Activated CD8-positive, alpha-beta T cell treated with anti-CD3 and anti-CD28 coated beads, Interleukin-2, amount 10 ng/mL, durations not matched to agents 7 days and 5 days (primary cell): ENCODE results near the gene DOK7. TPM values are rescaled to one million over a fixed set of nuclear protein-coding genes. Genes with fewer than 3 reads are reported as not detected.
A peak's percentile ranks its signal among the peaks of the same experiment; 100 is the strongest.

ENCODE experiments used
- ATAC-seq: fragments of 150-1000 bp; cut with Tn5 transposase; one replicate; pipeline ENCODE4 v1.10.0; 2021; ENCODE audit warnings: moderate library complexity
- CTCF ChIA-PET: fragments of 350-600 bp; sonication (Branson Sonifier 250); formaldehyde crosslinking; loops from one replicate; lab custom pipeline; 2021; ENCODE audit warnings: antibody characterized with exemption; lab: Charles Lee
- POLR2A ChIA-PET: fragments of 350-600 bp; sonication (Branson Sonifier 250); formaldehyde crosslinking; loops from one replicate; lab custom pipeline; 2021; ENCODE audit warnings: antibody characterized with exemption; lab: Charles Lee
- DNase-seq: peaks from one replicate; pipeline ENCODE4 v3.0.0-alpha.2; 2020
- H3K27ac Mint-ChIP-seq: one replicate; pipeline ENCODE4 v1.8.0; 2021; ENCODE audit warnings: mild to moderate bottlenecking, mixed read lengths
- H3K27me3 Mint-ChIP-seq: one replicate; pipeline ENCODE4 v1.8.0; 2021; ENCODE audit warnings: low read depth, mixed read lengths
- H3K36me3 Mint-ChIP-seq: one replicate; pipeline ENCODE4 v1.8.0; 2021; ENCODE audit warnings: low read depth, mixed read lengths
- H3K4me1 Mint-ChIP-seq: one replicate; pipeline ENCODE4 v1.8.0; 2021; ENCODE audit warnings: low read depth, mixed read lengths
- H3K4me3 Mint-ChIP-seq: one replicate; pipeline ENCODE4 v1.8.0; 2021; ENCODE audit warnings: mild to moderate bottlenecking, mixed read lengths
- H3K9me3 Mint-ChIP-seq: one replicate; pipeline ENCODE4 v1.8.0; 2022; ENCODE audit warnings: mixed read lengths; ENCODE audit not compliant: insufficient read depth
- total RNA-seq, 2 experiments: library from RNA; stranded (reverse); gene quantifications; one replicate each; pipeline ENCODE4 v1.2.3, GENCODE V29; 2021

DOK7 gene
- total RNA-seq, 2 experiments from 2014 or later = not detected

GRCh38 chr4:3522651-3523050 is 59.5 kb downstream of the DOK7 start:
- Mint-ChIP-seq H3K27me3 (no peaks in the 10 kb centered on the region), H3K4me3 (no peak overlapping the region), H3K4me1 (peaks cover 8% of the 10 kb centered on the region), H3K9me3 (no peaks in the 10 kb centered on the region), H3K36me3 (peaks cover 12% of the 10 kb centered on the region), H3K27ac (no peak overlapping the region)
- CTCF ChIA-PET = no interaction called here
- DNase-seq (no peak), ATAC-seq (no peak)
- POLR2A ChIA-PET = no interaction called here

DNA sequence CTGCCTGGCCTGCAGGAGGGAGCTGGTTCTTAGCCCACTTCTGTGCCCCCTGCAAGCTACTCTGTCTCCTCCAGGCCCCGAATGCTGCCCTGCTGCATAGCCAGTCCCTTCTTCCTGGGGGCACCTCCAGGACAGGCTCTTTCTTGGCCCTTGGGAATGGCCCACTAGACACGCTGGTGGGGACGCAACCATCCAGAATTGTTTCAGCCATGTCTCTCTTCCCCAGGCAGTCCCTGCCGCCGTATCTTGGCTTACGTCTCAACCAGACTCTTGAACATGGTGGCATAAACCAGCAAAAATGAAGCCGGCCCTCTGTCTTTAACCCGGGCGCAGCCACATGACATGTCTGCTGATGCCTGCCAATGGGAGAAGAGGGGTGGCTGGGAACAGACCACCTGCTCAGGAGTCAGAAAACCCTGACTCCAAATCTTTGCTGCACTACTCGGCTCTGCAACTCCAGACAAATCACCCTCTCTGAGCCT is 60.1 kb downstream of the DOK7 start:
- CTCF ChIA-PET = no interaction called here
- POLR2A ChIA-PET = no interaction called here
- ATAC-seq (no peak), DNase-seq (no peak)
- Mint-ChIP-seq H3K27me3 (no peaks in the 10 kb centered on the region), H3K9me3 (no peaks in the 10 kb centered on the region), H3K4me1 (peaks cover 13% of the 10 kb centered on the region), H3K4me3 (no peak overlapping the region), H3K36me3 (peaks cover 14% of the 10 kb centered on the region), H3K27ac (no peak overlapping the region)

- Mint-ChIP-seq H3K4me3 (no peak overlapping the region), H3K36me3 (peaks cover 15% of the 10 kb centered on the region), H3K27me3 (no peaks in the 10 kb centered on the region), H3K4me1 (peaks cover 15% of the 10 kb centered on the region), H3K9me3 (no peaks in the 10 kb centered on the region), H3K27ac (no peak overlapping the region)
- CTCF ChIA-PET = no interaction called here
- POLR2A ChIA-PET = no interaction called here
- DNase-seq = no peak
- ATAC-seq = no peak
These were observed 60.6 kb downstream of the DOK7 start for GRCh38 chr4:3523628-3524221.

GRCh38 chr4:3524349-3524748 is 61.2 kb downstream of the DOK7 start:
- ATAC-seq (no peak), DNase-seq (no peak)
- H3K4me1 Mint-ChIP-seq = peaks cover 15% of the 10 kb centered on the region
- H3K4me3 Mint-ChIP-seq = no peak overlapping the region
- H3K36me3 Mint-ChIP-seq = peaks cover 13% of the 10 kb centered on the region
- no peaks in the 10 kb centered on the region for H3K27me3 Mint-ChIP-seq
- no peaks in the 10 kb centered on the region for H3K9me3 Mint-ChIP-seq
- ChIA-PET CTCF (no interaction called here), POLR2A (no interaction called here)
- H3K27ac Mint-ChIP-seq = no peak overlapping the region

GRCh38 chr4:3524920-3525319 is 61.8 kb downstream of the DOK7 start:
- no peak for ATAC-seq
- Mint-ChIP-seq H3K27ac (no peak overlapping the region), H3K4me3 (no peak overlapping the region), H3K4me1 (peaks cover 19% of the 10 kb centered on the region), H3K36me3 (peaks cover 13% of the 10 kb centered on the region), H3K27me3 (no peaks in the 10 kb centered on the region), H3K9me3 (no peaks in the 10 kb centered on the region)
- ChIA-PET CTCF (no interaction called here), POLR2A (no interaction called here)
- no peak for DNase-seq

DNA sequence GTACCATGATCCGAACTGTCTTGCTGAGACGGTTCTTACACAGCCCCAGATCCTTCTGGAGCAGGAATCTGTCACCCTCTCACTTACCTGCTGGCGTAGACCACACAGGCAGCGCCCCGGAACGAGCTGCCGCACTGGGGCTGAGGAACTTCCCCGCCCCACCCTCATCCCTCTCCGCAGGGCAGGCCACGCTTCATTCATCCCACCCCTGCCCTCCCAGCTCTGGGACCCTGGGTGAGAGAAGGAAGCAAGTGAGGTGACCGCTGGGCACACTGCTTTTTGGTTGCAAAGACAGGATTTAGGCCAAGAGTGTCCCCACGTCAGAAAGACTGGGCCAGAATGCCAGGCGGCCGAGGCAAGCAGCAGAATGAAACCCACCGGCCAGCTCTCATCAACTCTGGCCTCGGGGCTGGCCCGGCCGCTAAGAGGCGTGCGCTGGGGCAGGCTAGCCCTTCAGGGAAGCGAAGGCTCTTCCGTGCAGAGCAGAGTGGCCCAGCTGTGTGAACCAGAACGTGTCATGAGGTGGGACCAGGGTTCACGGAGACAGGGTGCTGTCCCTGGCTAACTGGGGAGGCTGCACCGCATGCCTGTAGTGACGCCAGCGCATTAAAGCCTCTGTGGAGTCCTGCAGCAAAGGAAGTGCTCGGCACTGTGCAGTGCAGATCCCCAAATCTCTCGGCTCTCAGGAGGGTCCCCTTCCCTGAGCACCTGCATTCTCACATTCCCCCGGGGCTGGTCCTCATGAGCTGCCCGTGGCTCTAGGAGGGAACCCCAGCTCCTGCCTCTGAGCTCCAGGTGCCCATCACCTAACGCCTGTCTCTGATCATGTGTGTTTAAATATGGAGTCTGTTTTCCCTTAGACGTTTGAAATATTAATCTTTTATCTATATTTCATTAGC is 62.7 kb downstream of the DOK7 start:
- CTCF ChIA-PET = interaction anchor here (1.2 kb wide), 1 partner anchor 45 kb away, joined by 4 read pairs; no protein-coding TSS in a partner anchor
- H3K4me1 Mint-ChIP-seq = peaks cover 26% of the 10 kb centered on the region
- no peak overlapping the region for H3K4me3 Mint-ChIP-seq
- H3K36me3 Mint-ChIP-seq = peaks cover 14% of the 10 kb centered on the region
- H3K27ac Mint-ChIP-seq = no peak overlapping the region
- DNase-seq (no peak), ATAC-seq (no peak)
- H3K27me3 Mint-ChIP-seq = no peaks in the 10 kb centered on the region
- no peaks in the 10 kb centered on the region for H3K9me3 Mint-ChIP-seq
- POLR2A ChIA-PET = no interaction called here

DNA sequence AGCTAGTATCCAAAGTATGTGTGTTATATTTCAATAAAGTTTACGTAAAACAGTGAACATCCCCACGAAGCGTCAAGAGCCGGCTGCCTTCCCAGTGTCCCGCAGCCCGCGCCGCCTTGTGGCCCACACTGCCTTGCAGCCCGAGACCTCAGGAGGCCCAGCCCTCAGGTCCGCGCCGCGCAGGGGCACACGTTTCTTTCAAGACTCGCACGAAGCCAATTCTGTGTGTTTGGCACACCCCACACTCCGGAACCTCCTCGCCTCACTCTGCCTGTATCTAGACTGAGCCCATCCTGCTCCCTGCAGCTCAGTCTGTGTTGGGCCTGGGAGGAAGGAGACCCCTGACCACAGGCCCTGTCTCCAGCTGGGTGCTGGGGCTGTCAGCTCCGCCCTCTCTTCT is 63.4 kb downstream of the DOK7 start:
- peaks cover 11% of the 10 kb centered on the region for H3K36me3 Mint-ChIP-seq
- peaks cover 32% of the 10 kb centered on the region for H3K4me1 Mint-ChIP-seq
- no peak for DNase-seq
- ChIA-PET CTCF (interaction anchor here (1.2 kb wide), 1 partner anchor 46 kb away, joined by 4 read pairs; no protein-coding TSS in a partner anchor), POLR2A (no interaction called here)
- no peaks in the 10 kb centered on the region for H3K27me3 Mint-ChIP-seq
- ATAC-seq = no peak
- no peaks in the 10 kb centered on the region for H3K9me3 Mint-ChIP-seq
- no peak overlapping the region for H3K4me3 Mint-ChIP-seq
- H3K27ac Mint-ChIP-seq = no peak overlapping the region

DNA sequence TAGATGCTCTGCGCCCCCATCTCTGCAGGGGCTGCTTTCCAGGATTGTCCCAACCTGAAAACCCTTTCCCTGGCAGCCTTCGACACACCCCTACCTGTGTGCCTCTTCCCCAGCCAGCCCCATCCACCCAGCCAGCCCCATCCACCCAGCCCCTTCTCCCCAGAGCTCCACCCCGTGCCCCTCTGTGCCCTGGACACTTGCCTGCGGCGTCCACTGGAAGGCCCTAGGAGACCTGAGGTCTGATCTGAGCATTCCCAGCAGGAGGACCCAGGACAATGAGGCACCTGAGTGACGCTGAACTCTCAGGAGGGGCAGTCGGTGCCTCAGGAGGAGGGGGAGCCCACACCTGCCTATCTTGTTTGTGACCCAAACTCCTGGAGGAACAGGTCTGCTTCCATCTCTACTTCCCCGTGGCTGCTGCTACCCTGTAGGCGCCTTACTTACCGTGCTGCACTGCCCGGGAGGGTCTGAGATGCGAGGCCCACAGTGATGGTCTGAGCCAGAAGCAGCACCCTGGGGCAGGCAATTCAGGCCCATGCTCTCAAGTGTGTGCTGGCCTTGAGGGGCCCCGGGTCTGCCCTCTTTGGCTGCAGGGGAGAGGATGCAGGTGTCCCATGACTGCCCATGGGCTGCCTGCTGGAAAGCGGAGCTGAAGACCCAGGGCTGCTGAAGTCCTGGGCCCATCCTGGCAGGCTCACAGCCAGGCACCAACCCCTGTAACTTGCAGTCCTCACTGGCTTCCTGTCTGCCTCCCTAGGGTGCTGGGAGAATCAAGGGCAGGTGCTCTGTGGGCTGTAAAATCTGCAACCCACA is 64.2 kb downstream of the DOK7 start:
- Mint-ChIP-seq H3K4me1 (peaks cover 37% of the 10 kb centered on the region), H3K4me3 (no peak overlapping the region), H3K27ac (peak overlapping the region; percentile 43), H3K9me3 (no peaks in the 10 kb centered on the region), H3K36me3 (peaks cover 11% of the 10 kb centered on the region), H3K27me3 (no peaks in the 10 kb centered on the region)
- ATAC-seq = no peak
- DNase-seq = no peak
- ChIA-PET POLR2A (no interaction called here), CTCF (no interaction called here)

DNA sequence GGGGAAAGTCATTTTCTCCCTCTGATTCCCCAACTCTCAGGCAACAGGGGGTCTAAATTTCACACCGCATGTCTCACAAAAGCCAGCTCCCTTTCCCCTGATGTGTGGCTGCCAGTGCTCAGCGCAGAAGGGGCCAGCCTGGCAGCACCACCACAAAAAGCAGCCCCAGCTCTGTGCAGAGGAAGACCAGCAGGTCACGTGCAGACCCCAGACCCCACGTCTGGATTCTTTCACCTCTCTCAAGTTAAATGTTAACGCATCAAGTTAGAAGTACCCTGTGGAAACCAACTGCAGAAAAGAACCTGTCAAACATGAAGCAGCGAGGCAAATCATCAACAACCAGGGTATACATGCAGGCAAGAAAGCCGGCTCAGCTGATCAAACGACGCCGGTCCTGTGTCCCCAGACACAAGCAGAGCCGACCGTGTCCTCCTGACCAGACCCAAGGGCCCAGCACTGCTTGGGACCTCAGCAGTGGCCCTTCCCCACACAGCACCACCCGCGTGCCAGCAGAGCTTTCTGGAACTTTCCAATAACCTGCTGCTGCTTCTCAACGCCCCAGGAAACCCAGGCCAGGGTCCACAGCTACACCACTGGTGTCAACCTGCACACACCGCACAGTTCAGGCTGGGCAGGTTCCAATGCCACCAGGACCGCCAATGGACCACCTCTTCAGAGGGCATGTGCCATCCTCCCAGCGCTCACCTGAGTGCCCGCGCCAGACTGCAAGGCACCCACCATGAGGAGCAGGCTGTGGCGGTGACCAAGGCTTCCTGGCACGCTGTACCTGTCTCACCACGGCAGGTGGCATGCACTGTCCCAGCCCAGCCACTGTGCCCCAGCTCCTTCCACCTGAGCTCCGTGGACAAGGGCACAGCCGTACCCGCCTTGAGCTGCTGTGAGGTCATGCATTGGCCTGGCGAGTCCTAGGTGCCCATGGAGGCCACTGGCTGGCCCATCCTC is 65.1 kb downstream of the DOK7 start:
- Mint-ChIP-seq H3K27me3 (no peaks in the 10 kb centered on the region), H3K4me3 (no peak overlapping the region), H3K4me1 (peaks cover 37% of the 10 kb centered on the region), H3K36me3 (peaks cover 11% of the 10 kb centered on the region), H3K27ac (no peak overlapping the region), H3K9me3 (no peaks in the 10 kb centered on the region)
- ATAC-seq = no peak
- CTCF ChIA-PET = no interaction called here
- no peak for DNase-seq
- POLR2A ChIA-PET = no interaction called here

DNA sequence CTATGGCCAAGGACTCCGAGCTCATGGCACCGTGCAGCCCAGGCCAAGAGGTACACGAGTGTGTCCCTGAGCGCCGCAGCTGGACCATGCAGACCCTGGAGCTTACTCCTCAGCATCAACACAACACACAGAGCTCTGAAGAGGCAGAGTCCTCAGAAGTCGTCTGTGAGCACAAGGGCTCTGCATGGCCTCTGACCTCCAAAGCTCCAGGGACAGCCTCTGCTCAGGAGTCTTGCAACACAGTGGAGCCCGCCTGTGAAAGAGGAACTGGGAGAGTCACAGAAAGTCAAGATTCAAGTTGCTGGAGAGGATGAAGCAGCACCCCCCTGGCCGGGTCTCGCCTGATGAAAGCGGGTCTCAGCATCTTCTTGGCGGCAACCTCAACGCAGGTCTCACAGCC is 66.3 kb downstream of the DOK7 start:
- ChIA-PET POLR2A (no interaction called here), CTCF (no interaction called here)
- Mint-ChIP-seq H3K9me3 (no peaks in the 10 kb centered on the region), H3K4me3 (no peak overlapping the region), H3K27ac (no peak overlapping the region), H3K4me1 (peaks cover 37% of the 10 kb centered on the region), H3K27me3 (peaks cover 2% of the 10 kb centered on the region), H3K36me3 (peaks cover 11% of the 10 kb centered on the region)
- no peak for DNase-seq
- ATAC-seq = no peak

DNA sequence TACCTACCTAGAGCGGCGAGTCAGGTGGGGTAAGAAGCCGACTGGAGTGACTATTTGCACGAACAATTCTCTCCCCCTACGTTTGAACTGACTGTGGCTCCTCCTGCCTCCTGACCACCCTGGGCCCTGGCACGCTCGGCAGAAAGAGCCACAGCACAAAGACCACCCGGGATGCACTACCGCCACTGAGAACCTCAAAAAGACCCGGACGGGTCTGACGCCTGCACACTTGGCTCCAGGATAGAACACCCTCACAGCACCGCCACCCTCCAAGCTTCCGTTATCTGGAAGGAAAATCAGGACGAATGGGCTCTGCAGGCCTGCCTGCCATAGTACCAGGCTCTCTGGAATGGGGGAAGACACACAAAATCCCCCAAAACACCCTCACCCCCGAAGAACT is 66.9 kb downstream of the DOK7 start:
- Mint-ChIP-seq H3K4me1 (peaks cover 37% of the 10 kb centered on the region), H3K9me3 (no peaks in the 10 kb centered on the region), H3K36me3 (peaks cover 11% of the 10 kb centered on the region), H3K27ac (no peak overlapping the region), H3K27me3 (peaks cover 2% of the 10 kb centered on the region), H3K4me3 (peak overlapping the region; percentile 100)
- ATAC-seq (no peak), DNase-seq (no peak)
- ChIA-PET POLR2A (no interaction called here), CTCF (no interaction called here)
